ENCODE data around the gene CCDC102B. TPM values are rescaled to one million over a fixed set of nuclear protein-coding genes. Genes with fewer than 3 reads are reported as not detected.

The CCDC102B gene
- total and polyA plus RNA-seq, 2 of the 8 experiments (the other 6 are each of a cell fraction or from before 2014, with no cell fraction given), result 0.80 to 1.1 TPM

- Histone ChIP-seq H2BK120ac (replicated peaks; ENCODE audit: low read depth, low read length) (no peak overlapping the region), H2AFZ (ENCODE audit: low read length) (no peak overlapping the region), H3K79me2 (ENCODE audit: control insufficient read depth in 1 of 2, insufficient read depth in 2 of 2, low read length in 2 of 2) (no peaks in the 10 kb centered on the region), H3K4me1 (replicated peaks in 1 of 4; ENCODE audit: control insufficient read depth in 3 of 4, insufficient read depth in 4 of 4, low read length in 3 of 4) (no peaks in the 10 kb centered on the region), H4K8ac (ENCODE audit: extremely low read depth, insufficient read depth, low read length) (no peak overlapping the region), H2AK5ac (ENCODE audit: low read depth, low read length) (no peak overlapping the region), H3K4ac (replicated peaks; ENCODE audit: insufficient read length, low read depth, low read length) (no peak overlapping the region), H3K9me3 (ENCODE audit: insufficient read depth in 2 of 2, low read depth in 1 of 2, low read length in 1 of 2) (no peaks in the 10 kb centered on the region), H3K56ac (replicated peaks; ENCODE audit: insufficient read length, low read depth, low read length) (no peak overlapping the region), H2BK15ac (ENCODE audit: low read length) (no peak overlapping the region), H4K5ac (ENCODE audit: insufficient read length, low read depth, low read length) (no peak overlapping the region), H3K9ac (replicated peaks in 1 of 4; ENCODE audit: extremely low read depth in 1 of 4, low read depth in 3 of 4, low read length in 3 of 4) (no peak overlapping the region), H3K27ac (ENCODE audit: low read depth, low read length) (no peak overlapping the region), H3K4me2 (ENCODE audit: insufficient read depth in 1 of 2, low read depth in 2 of 2, low read length in 2 of 2) (no peak overlapping the region), H2BK20ac (ENCODE audit: low read length) (no peak overlapping the region), H3K23ac (ENCODE audit: insufficient read length) (no peak overlapping the region), H3K14ac (ENCODE audit: insufficient read length) (no peak overlapping the region), H4K91ac (replicated peaks; ENCODE audit: insufficient read length, low read length) (no peak overlapping the region), H3K4me3 (ENCODE audit: extremely low read depth in 1 of 4, insufficient read depth in 2 of 4, low read depth in 3 of 4, low read length in 4 of 4) (no peak overlapping the region), H4K20me1 (replicated peaks in 1 of 2; ENCODE audit: control insufficient read depth in 1 of 2, insufficient read depth in 2 of 2, low read length in 2 of 2) (no peaks in the 10 kb centered on the region), H3K18ac (ENCODE audit: extremely low read depth, low read length) (no peak overlapping the region), H3K27me3 (replicated peaks in 1 of 4; ENCODE audit: control insufficient read depth in 3 of 4, extremely low read depth in 1 of 4, insufficient read depth in 3 of 4, low read length in 3 of 4) (no peaks in the 10 kb centered on the region), H3K79me1 (ENCODE audit: low read depth, low read length) (no peaks in the 10 kb centered on the region), H2BK5ac (ENCODE audit: low read depth, low read length) (no peak overlapping the region), H3K36me3 (ENCODE audit: control insufficient read depth in 2 of 4, insufficient read depth in 4 of 4, low read length in 3 of 4) (no peaks in the 10 kb centered on the region), H2BK12ac (ENCODE audit: low read depth, low read length) (no peak overlapping the region), H3K23me2 (ENCODE audit: low read depth, low read length) (no peaks in the 10 kb centered on the region)
- DNase-seq (ENCODE audit: low read depth in 1 of 2, low spot score in 2 of 2), result no peak
- FAIRE-seq, result no peak
- WGBS, 2 experiments (ENCODE audit: extremely low coverage in 1 of 2, insufficient coverage in 1 of 2, insufficient read length in 1 of 2, insufficient replicate concordance in 2 of 2, low coverage in 1 of 2, low lambda C conversion rate in 2 of 2, missing lambda C conversion rate in 1 of 2), result 100% methylated on average over 1 of the region's 1 CpG; no CpG with 5 or more reads in 1 of the 2 experiments
- POLR2A ChIA-PET (ENCODE audit: partially characterized antibody), result no interaction called here
- CTCF ChIA-PET (ENCODE audit: partially characterized antibody), result interaction anchor here (0.6 kb wide), 1 partner anchor 721 kb away, joined by 3 read pairs; no protein-coding TSS in a partner anchor
- no peak for TF ChIP-seq TEAD4 (IDR thresholded peaks at IDR 0.05; ENCODE audit: low read depth, low read length)
- no peak for TF ChIP-seq EGR1 (IDR thresholded peaks at IDR 0.05; ENCODE audit: borderline replicate concordance, low read depth, low read length)
- no peak for TF ChIP-seq ZNF274 (IDR thresholded peaks at IDR 0.05; ENCODE audit: borderline replicate concordance, extremely low read depth, low read length)
- no peak for TF ChIP-seq SP4 (IDR thresholded peaks at IDR 0.05; ENCODE audit: low read length)
- TF ChIP-seq ATF3 (IDR thresholded peaks at IDR 0.05; ENCODE audit: insufficient read depth, low read depth, low read length), result no peak
- no peak for TF ChIP-seq GTF2F1 (IDR thresholded peaks at IDR 0.05; ENCODE audit: borderline replicate concordance, low read depth, low read length)
- TF ChIP-seq CTCF (IDR thresholded peaks at IDR 0.05; ENCODE audit: control extremely low read depth in 1 of 3, insufficient read depth in 1 of 3, low read depth in 1 of 3, low read length in 3 of 3), result no peak
- TF ChIP-seq ATF2 (IDR thresholded peaks at IDR 0.05; ENCODE audit: low read length), result no peak
- no peak for TF ChIP-seq EP300 (IDR thresholded peaks at IDR 0.05; ENCODE audit: borderline replicate concordance in 1 of 2, low read depth in 2 of 2, low read length in 2 of 2)
- no peak for TF ChIP-seq CHD2 (IDR thresholded peaks at IDR 0.05; ENCODE audit: low read length)
Measured at GRCh38 chr18:69102959-69103358, 305.1 kb downstream of the CCDC102B start.
